GM12878 (cell line): Measurements from ENCODE around the gene ATXN1. TPM values are rescaled to one million over a fixed set of nuclear protein-coding genes. Genes with fewer than 3 reads are reported as not detected.

Source experiments
- ATAC-seq: fragments of 200-7000 bp; cut with Tn5 transposase; 3 replicates; pipeline ENCODE4 v1.9.1; 2020; ENCODE audit warnings: mild to moderate bottlenecking, moderate library complexity
- BruUV-seq: library from RNA; stranded (reverse); fragments of 400-500 nt; replicated peaks from 2 replicates; lab custom pipeline; 2021; lab: Mats Ljungman, UMichigan
- CTCF ChIA-PET: fragments of 300-600 bp; sonication (Branson Sonifier 250); formaldehyde crosslinking; extraction: SDS; loops from one replicate; lab custom pipeline; 2021; ENCODE audit warnings: inconsistent platforms; lab: Yijun Ruan, JAX
- POLR2A ChIA-PET: fragments of 350-600 bp; formaldehyde crosslinking; extraction: SDS; loops from one replicate; lab custom pipeline; 2021; ENCODE audit warnings: inconsistent platforms; lab: Charles Lee
- RAD21 ChIA-PET: fragments of 300-600 bp; sonication (Branson Sonifier 250); formaldehyde crosslinking; loops from one replicate; lab custom pipeline; 2023; ENCODE audit warnings: antibody characterized with exemption; ENCODE audit not compliant: unreplicated experiment; lab: Charles Lee
- SMC1A ChIA-PET: fragments of 300-600 bp; sonication (Branson Sonifier 250); formaldehyde crosslinking; loops from one replicate; lab custom pipeline; 2023; ENCODE audit not compliant: unreplicated experiment, uncharacterized antibody; lab: Charles Lee
- DNase-seq: peaks from one replicate; pipeline ENCODE4 v3.0.0-alpha.2; 2011; ENCODE audit warnings: low read depth, low spot score
- FAIRE-seq: peaks from 3 replicates; lab custom pipeline; 2011; peaks lifted over from hg19 to GRCh38; lab: Jason Lieb, UNC
- H2AFZ ChIP-seq: 2 replicates; pipeline ENCODE4 v1.6.0; 2011; ENCODE audit warnings: low read depth, low read length, control low read depth; ENCODE audit not compliant: control insufficient read depth
- H3K27ac ChIP-seq: 2 replicates; pipeline ENCODE4 v1.5.1; 2011; ENCODE audit warnings: control low read depth; ENCODE audit not compliant: control insufficient read depth, insufficient read depth
- H3K27me3 ChIP-seq, 2 experiments: replicated peaks in 1 of 2; 2 replicates each; pipeline versions ENCODE4 v1.6.0 to v1.6.1; 2011; ENCODE audit warnings: low read length in 1 of 2; ENCODE audit not compliant: control insufficient read depth in 2 of 2, insufficient read depth in 2 of 2
- H3K36me3 ChIP-seq, 2 experiments: 2 replicates each; pipeline ENCODE4 v1.5.1; 2011; ENCODE audit warnings: low read length in 1 of 2; ENCODE audit not compliant: control insufficient read depth in 2 of 2, insufficient read depth in 2 of 2
- H3K4me1 ChIP-seq: 2 replicates; pipeline ENCODE4 v1.6.1; 2011; ENCODE audit warnings: mild to moderate bottlenecking, low read length, moderate library complexity, mixed read lengths; ENCODE audit not compliant: control insufficient read depth, insufficient read depth
- H3K4me2 ChIP-seq: 2 replicates; pipeline ENCODE4 v1.6.0; 2011; ENCODE audit warnings: control low read depth; ENCODE audit not compliant: control insufficient read depth, insufficient read depth
- H3K4me3 ChIP-seq: fragments of 200-600 bp; sonication (generic); 2 replicates; pipeline ENCODE4 v1.5.1; 2016
- H3K79me2 ChIP-seq: 2 replicates; pipeline ENCODE4 v1.6.0; 2011; ENCODE audit warnings: low read length; ENCODE audit not compliant: control insufficient read depth, insufficient read depth
- H3K9ac ChIP-seq: 2 replicates; pipeline ENCODE4 v1.8.0; 2011; ENCODE audit warnings: low read length, control low read depth, mixed read lengths; ENCODE audit not compliant: control insufficient read depth, insufficient read depth
- H3K9me3 ChIP-seq: replicated peaks from 3 replicates; pipeline ENCODE4 v1.5.1; 2011; ENCODE audit warnings: mild to moderate bottlenecking, low read length; ENCODE audit not compliant: control insufficient read depth, insufficient read depth
- H4K20me1 ChIP-seq: 2 replicates; pipeline ENCODE4 v1.6.0; 2011; ENCODE audit not compliant: control insufficient read depth, insufficient read depth
- ATF7 ChIP-seq: fragments of 450-650 bp; IDR thresholded peaks from 2 replicates; pipeline ENCODE4 v1.6.1; 2016; ENCODE audit warnings: low read depth, mild to moderate bottlenecking
- CEBPZ ChIP-seq: fragments of 150-350 bp; IDR thresholded peaks from 2 replicates; pipeline ENCODE4 v1.6.1; 2016; ENCODE audit warnings: low read depth, low read length
- FOS ChIP-seq: IDR thresholded peaks from 3 replicates; pipeline ENCODE4 v1.6.1; 2011; ENCODE audit warnings: borderline replicate concordance; ENCODE audit not compliant: insufficient read length; ENCODE audit errors: extremely low read depth
- GATAD2B ChIP-seq: fragments of 450-650 bp; conservative IDR thresholded peaks from 2 replicates; pipeline ENCODE4 v1.6.1; 2017; ENCODE audit warnings: low read depth, mild to moderate bottlenecking, moderate library complexity
- KAT2A ChIP-seq: conservative IDR thresholded peaks from 2 replicates; pipeline ENCODE4 v1.6.1; 2011; ENCODE audit warnings: low read depth, low read length; ENCODE audit not compliant: control insufficient read depth
- KDM1A ChIP-seq: fragments of 200-600 bp; sonication (generic); IDR thresholded peaks from 2 replicates; pipeline ENCODE4 v1.6.1; 2016; ENCODE audit warnings: borderline replicate concordance
- MAX ChIP-seq: IDR thresholded peaks from 2 replicates; pipeline ENCODE4 v1.6.1; 2012; ENCODE audit warnings: low read depth, low read length, improper control_type of control experiment
- NR2C1 ChIP-seq: fragments of 450-650 bp; IDR thresholded peaks from 2 replicates; pipeline ENCODE4 v1.6.1; 2017; ENCODE audit warnings: antibody characterized with exemption, mild to moderate bottlenecking, moderate library complexity
- PKNOX1 ChIP-seq: fragments of 450-650 bp; IDR thresholded peaks from 2 replicates; pipeline ENCODE4 v1.6.1; 2016; ENCODE audit warnings: mild to moderate bottlenecking
- POLR2A ChIP-seq: IDR thresholded peaks from 2 replicates; pipeline ENCODE4 v1.6.1; 2011; ENCODE audit warnings: low read depth, mild to moderate bottlenecking, low read length
- SP1 ChIP-seq: IDR thresholded peaks from one replicate; pipeline ENCODE4 v1.6.1; 2011; ENCODE audit warnings: low read depth, low read length
- TBL1XR1 ChIP-seq: IDR thresholded peaks from 2 replicates; pipeline ENCODE4 v1.6.1; 2012; ENCODE audit warnings: low read depth, low read length, improper control_type of control experiment
- WGBS: methylation state at CpG from one replicate; pipeline ENCODE4 v1.1.6; 2016; ENCODE audit warnings: low lambda C conversion rate; ENCODE audit not compliant: insufficient replicate concordance, insufficient coverage; ENCODE audit errors: missing lambda C conversion rate; 5-methylcytosine and 5-hydroxymethylcytosine counted together
- in situ Hi-C: fragments of 300-500 bp; cut with MboI; formaldehyde crosslinking; loops from 9 replicates; pipeline ENCODE4 v1.14.3; 2018; ENCODE audit warnings: mixed read lengths
- intact Hi-C: fragments of 100-400 bp; cut with micrococcal nuclease; formaldehyde crosslinking; loops from one replicate; pipeline ENCODE4 v1.14.2; 2022; ENCODE audit not compliant: unreplicated experiment
- polyA plus RNA-seq, 11 experiments: library from polyadenylated mRNA; depleted of rRNA in 4 of 11; unstranded in 6 of 11; stranded (reverse) in 5 of 11; fragments of >200 nt; fragmentation: Nextera tagmentation in 4 of 11; fragmentation: Illumina TruSeq in 1 of 11; extraction: Ambion mirVana in 4 of 11; extraction: Trizol in 1 of 11; gene quantifications; 1 replicate in 1 of 11; 2 replicates in 10 of 11; pipeline versions ENCODE4 v1.2.1 to v1.2.3, GENCODE V29; 2011 to 2016; ENCODE audit warnings: inconsistent platforms in 2 of 11, missing spikeins in 2 of 11, low read depth in 1 of 11
- total RNA-seq, 4 experiments: library from RNA; depleted of rRNA in 3 of 4; stranded (reverse); fragments of >200 nt in 3 of 4; fragmentation: Illumina TruSeq in 1 of 4; extraction: Trizol in 1 of 4; gene quantifications; 2 replicates each; pipeline versions ENCODE4 v1.2.1 to v1.2.3, GENCODE V29; 2013 to 2021

Gene ATXN1
- total and polyA plus RNA-seq, 10 of the 15 experiments (the other 5 are each of a cell fraction or from before 2014, with no cell fraction given) = 12.2 to 51.2 (median 20.5) TPM

- CTCF ChIA-PET = interaction anchor here (0.8 kb wide), 1 partner anchor 10 kb away, joined by 3 read pairs; no protein-coding TSS in a partner anchor
- Histone ChIP-seq H3K79me2 (peaks cover 2% of the 10 kb centered on the region), H3K9me3 (no peaks in the 10 kb centered on the region; the same call in 2 of the 3 replicates), H3K4me1 (peaks cover 34% of the 10 kb centered on the region), H3K27ac (no peak overlapping the region), H4K20me1 (no peaks in the 10 kb centered on the region), H3K4me2 (no peak overlapping the region), H3K4me3 (no peak overlapping the region), H3K27me3 (no peaks in the 10 kb centered on the region), H3K36me3 (peaks cover 0 to 16% of the 10 kb centered on the region in 2 experiments; a peak in 3 of 4 replicates), H3K9ac (no peak overlapping the region), H2AFZ (no peak overlapping the region)
- FAIRE-seq = no peak
- TF ChIP-seq TBL1XR1 (no peak), GATAD2B (no peak), KAT2A (no peak), PKNOX1 (no peak), MAX (no peak), NR2C1 (no peak), KDM1A (no peak), ATF7 (no peak), SP1 (no peak), POLR2A (no peak), FOS (no peak), CEBPZ (no peak)
- in situ Hi-C loops = no loop called here
- SMC1A ChIA-PET = interaction anchor here (2.0 to 15.6 kb wide), 3 partner anchors 16 to 86 kb away, joined by 4 to 314 read pairs (median 24); no protein-coding TSS in a partner anchor
- DNase-seq = no peak
- 95% methylated on average over 9 of the region's 9 CpGs for WGBS
- POLR2A ChIA-PET = interaction anchor here (1.4 to 2.1 kb wide), 2 partner anchors 10 to 40 kb away, joined by 3 to 10 read pairs; no protein-coding TSS in a partner anchor
- intact Hi-C loops = no loop called here
- no TSS peak for BruUV-seq
- RAD21 ChIA-PET = interaction anchor here (1.0 to 1.1 kb wide), 2 partner anchors 10 to 16 kb away, joined by 3 to 4 read pairs; no protein-coding TSS in a partner anchor
- ATAC-seq = no peak
These were observed 330.7 kb downstream of the ATXN1 start for GRCh38 chr6:16430391-16431089.
